Posterior cingulate gyrus (tissue), 11 donors: Measurements from ENCODE around the gene FBXW12.

Source experiments
- DNase-seq, 10 donors: peaks; one replicate each; pipeline versions ENCODE4 v3.0.0 to v3.0.0-alpha.2; 2020 to 2021; ENCODE audit warnings: mixed read lengths in 3 of 10
- intact Hi-C: fragments of 100-400 bp; cut with DNase I; formaldehyde crosslinking; loops from one replicate; pipeline ENCODE4 v1.15.1; 2023

Gene FBXW12

GRCh38 chr3:48406443-48407431, 34.7 kb downstream of the FBXW12 start:
- DNase-seq: peak in 5 of 10 donors; percentile 1 to 55 (median 29)
- intact Hi-C loops: no loop called here

- DNase-seq: peak in 4 of 10 donors; percentile 2 to 40 (median 29)
- intact Hi-C loops: no loop called here
Measured at GRCh38 chr3:48407542-48408099, 35.6 kb downstream of the FBXW12 start.

GRCh38 chr3:48408823-48409281, 36.8 kb downstream of the FBXW12 start:
- peak in 6 of 10 donors; percentile 1 to 72 (median 20) for DNase-seq
- intact Hi-C loops: no loop called here

- intact Hi-C loops: no loop called here
- peak in 7 of 10 donors; percentile 1 to 74 (median 9) for DNase-seq
Measured at GRCh38 chr3:48409291-48410201, 37.5 kb downstream of the FBXW12 start.

DNA sequence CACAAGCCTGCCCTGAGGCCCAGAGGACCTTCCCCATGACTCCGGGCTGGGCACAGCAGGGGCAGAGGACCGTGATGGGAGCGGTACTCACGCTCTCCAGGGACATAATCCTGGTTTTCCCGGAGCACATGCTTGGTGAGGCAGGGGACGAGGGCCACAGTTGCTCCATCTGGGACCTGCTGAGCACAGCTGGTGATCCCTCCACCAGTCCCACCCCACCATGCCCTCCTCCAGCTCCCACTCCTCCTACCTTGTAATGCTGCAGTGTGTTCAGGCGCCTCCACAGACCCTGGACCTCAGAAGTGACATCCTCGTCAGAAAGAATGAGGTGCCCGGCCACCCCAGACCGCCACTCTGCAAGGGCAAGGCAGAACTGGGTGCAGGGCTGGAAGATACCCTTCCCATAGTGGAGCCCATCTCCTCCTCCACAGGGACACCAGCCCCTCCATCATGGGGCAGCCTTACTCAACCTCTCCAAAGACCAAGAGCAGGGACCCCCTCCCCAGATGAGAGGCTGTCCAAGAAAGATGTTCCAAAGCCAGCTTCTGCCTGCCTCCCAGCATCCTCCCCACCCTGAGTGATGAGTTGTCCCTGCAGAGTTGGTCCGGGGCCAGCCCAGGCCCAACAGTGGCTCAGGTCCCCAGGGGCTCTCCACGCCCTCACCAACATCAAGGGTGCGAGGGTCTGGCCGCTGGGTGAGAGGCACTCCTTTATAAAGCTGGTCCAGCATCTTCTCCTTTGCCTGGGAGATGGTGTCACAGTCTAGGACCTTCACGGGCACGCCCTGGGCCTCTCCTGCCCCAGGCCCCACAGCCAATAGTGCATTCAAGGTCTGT, 38.4 kb downstream of the FBXW12 start:
- DNase-seq: peak in 8 of 10 donors; percentile 0 to 72 (median 6)
- intact Hi-C loops: no loop called here

- peak in 6 of 10 donors; percentile 1 to 47 (median 4) for DNase-seq
- intact Hi-C loops: no loop called here
Measured at GRCh38 chr3:48411041-48411588, 39.1 kb downstream of the FBXW12 start.

DNA sequence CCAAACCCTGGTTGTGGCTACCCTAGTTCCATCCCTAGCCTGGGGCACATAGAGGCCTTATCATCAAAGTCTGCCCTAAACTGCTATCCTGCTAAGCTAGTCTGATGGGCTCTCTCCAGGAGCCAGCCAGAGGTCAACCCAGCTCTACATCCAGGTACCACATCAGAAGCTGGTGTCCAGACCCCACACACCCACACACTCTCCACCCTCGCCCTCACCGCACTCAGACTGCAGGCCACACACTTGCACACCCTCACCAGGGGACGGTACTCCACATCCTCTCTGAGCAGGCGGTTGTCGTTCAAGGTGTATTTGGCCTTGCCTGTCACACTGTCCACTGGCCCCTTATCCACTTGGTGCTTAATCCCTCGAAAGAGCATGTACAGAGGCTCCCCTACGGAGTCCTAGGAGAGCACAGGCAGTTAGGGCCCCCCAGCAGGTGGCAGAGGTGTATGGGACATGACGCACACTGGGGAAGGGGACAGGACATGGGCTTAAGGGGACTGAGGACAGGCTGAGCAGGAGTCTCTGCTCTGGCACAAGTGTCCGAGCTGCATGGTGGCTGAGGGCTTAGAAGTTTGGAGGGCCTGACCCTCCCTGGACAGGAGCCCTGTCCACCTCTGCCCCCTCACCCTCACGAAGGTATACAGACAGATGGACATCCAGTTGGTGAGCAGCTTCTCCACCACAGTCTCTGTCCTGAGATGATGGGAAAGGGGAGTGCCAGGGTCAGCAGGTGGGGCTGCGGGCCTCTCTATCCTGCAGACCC, 39.8 kb downstream of the FBXW12 start:
- intact Hi-C loops: no loop called here
- peak in 5 of 10 donors; percentile 3 to 62 (median 11) for DNase-seq

- intact Hi-C loops: no loop called here
- DNase-seq: peak in 5 of 10 donors; percentile 3 to 66 (median 39)
Measured at GRCh38 chr3:48412375-48413001, 40.5 kb downstream of the FBXW12 start.

DNA sequence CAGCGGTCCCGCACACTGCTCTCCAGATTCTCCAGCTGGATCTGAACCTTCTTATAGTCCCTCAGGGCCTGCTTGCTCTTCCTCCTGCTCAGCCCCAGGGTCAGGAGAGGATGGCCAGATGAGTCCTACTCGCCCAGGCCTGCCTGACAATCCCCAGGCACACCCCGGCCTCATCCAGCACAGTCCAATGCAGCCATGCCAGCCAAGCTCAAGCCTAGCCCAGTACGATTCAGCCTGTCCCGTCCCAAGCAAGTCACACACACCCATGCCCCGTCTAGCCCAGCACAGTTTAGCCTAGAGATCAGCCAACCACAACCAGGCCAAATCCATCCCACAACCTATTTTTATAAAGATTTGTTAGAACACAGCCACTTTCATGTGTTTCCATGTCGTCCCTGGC, 41.1 kb downstream of the FBXW12 start:
- intact Hi-C loops: no loop called here
- peak in 5 of 10 donors; percentile 4 to 70 (median 42) for DNase-seq

- DNase-seq: peak in 4 of 10 donors; percentile 3 to 74 (median 66)
- intact Hi-C loops: no loop called here
Measured at GRCh38 chr3:48413611-48414010, 41.6 kb downstream of the FBXW12 start.

GRCh38 chr3:48414376-48415250, 42.6 kb downstream of the FBXW12 start:
- intact Hi-C loops: no loop called here
- DNase-seq: peak in 9 of 10 donors; percentile 23 to 95 (median 58)

DNA sequence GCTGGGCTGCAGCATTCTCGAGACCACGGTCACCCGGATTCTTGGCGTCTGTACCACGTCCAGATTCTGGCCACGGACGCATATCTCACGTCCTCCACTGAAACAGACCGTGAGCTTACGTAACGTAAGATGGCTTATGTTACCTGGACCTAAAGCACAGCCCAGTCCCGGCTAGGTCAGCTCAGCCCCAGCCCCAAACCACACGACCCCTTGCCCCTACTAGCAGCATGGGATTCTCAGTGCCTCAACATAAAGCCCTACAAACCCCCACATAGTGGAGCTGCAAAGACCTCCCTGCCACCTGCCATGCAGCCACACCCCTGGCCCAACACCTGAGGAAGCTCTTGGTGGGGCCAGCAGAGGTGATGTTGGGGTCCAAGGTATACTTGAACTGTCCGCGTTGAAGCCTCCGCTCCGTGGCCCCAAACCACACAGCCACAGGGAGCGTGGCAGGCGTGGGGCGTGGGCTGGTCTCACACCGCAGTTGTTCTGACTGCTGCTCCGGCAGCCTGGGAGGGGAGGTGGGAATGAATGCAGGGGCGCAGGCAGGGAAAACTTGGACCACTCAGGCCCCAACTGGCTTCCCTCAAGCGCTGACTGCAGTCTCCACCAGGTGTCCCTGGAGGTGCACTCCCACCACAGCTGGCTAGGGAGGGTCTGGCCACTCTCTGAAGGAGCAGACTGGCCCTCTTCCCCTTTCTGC, 43.4 kb downstream of the FBXW12 start:
- DNase-seq: peak in 4 of 10 donors; percentile 4 to 79 (median 46)
- intact Hi-C loops: no loop called here

DNA sequence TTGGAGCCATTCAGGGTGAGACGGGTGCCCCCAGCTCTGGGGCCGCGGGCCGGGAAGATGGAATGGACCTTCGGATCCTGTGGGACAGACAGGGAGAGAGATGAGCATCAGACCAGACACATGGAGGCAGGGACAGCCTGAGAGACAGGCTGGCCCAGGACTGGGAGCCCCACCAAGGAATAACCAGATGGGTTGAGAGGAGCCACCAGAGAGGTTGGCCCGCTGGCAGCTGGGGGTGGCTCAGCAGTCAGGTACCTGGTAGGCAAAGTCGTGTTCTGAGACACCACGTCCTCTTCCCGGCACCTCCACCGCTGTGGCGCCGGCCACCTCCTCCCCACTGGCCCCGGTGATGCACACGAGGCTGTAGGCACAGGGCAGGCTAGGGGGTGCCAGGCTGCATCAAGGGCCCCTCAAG, 44.1 kb downstream of the FBXW12 start:
- peak in 4 of 10 donors; percentile 1 to 72 (median 56) for DNase-seq
- intact Hi-C loops: no loop called here

DNA sequence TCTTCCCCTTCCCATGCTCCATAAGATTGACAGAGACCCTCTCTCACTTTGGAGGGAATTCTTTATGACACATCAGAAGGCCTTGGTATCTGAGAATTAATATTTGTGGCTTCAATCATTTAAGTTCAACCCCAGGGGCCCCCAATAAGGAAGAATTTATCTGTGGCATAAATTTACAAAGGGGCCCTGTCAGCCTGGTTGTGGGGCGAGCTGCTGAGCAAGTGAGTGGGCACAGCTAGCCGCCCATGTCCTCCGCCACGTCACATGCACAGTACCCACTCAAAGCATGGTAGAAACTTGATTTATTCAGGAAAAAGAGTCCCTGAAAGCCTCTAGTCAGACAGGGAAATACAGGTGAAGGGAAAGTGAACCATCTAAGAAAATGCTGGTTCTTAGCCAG, 44.5 kb downstream of the FBXW12 start:
- peak in 3 of 10 donors; percentile 41 to 50 (median 46) for DNase-seq
- intact Hi-C loops: no loop called here

- intact Hi-C loops: no loop called here
Measured at GRCh38 chr3:48417529-48418108, 45.6 kb downstream of the FBXW12 start.

DNA sequence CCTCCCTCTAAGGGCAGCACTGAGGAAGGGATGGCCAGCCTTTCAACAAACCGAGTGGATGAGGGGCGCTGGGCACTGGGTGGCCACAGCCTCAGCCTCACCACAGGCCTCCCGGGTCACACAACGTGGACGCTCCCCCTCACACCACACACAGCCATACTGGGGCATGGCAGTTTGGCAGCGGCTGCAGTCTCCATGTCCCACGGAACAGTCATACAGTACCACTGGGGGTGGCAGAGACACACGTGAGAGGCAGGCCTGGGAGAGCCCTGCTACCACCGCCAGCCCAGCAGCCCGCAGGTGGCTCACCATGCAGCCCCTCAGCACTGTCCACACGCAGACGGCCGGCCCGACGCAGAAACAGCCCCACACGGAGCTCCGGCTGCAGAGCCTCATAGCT, 46.1 kb downstream of the FBXW12 start:
- intact Hi-C loops: no loop called here
- DNase-seq: peak in 1 of 10 donors; percentile 52

More at GRCh38 chr3:48417529-48418108, 45.6 kb downstream of the FBXW12 start:
- DNase-seq: peak in 4 of 10 donors; percentile 1 to 70 (median 53)
